ENCODE data around the gene TMEM63C. TPM values are rescaled to one million over a fixed set of nuclear protein-coding genes. Genes with fewer than 3 reads are reported as not detected.

The TMEM63C gene
- total RNA-seq, 3 donors from 2014 or later, result 21.2 to 40.8 (median 34.9) TPM

DNA sequence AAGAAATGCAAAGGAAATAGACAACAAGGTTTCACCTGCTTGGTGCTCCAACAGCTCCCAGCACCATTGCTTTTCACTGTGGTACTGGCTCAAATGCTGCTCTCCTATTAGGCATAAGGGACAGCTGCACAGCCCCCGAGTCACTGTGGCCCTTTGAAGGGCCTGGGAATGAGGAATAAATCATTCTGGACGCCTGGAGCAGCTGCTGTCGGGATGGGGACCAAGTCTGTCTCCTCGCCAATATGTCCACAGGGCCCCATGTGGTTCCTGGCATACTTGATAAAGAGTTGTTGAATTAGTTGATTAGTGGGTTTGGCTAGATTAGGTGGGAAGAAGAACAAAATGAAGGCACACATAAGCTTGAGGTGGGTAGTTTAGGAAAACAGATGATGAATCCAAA is 102.5 kb downstream of the TMEM63C start:
- DNase-seq (no peak), ATAC-seq (no peak)
- TF ChIP-seq, protein P1, sequence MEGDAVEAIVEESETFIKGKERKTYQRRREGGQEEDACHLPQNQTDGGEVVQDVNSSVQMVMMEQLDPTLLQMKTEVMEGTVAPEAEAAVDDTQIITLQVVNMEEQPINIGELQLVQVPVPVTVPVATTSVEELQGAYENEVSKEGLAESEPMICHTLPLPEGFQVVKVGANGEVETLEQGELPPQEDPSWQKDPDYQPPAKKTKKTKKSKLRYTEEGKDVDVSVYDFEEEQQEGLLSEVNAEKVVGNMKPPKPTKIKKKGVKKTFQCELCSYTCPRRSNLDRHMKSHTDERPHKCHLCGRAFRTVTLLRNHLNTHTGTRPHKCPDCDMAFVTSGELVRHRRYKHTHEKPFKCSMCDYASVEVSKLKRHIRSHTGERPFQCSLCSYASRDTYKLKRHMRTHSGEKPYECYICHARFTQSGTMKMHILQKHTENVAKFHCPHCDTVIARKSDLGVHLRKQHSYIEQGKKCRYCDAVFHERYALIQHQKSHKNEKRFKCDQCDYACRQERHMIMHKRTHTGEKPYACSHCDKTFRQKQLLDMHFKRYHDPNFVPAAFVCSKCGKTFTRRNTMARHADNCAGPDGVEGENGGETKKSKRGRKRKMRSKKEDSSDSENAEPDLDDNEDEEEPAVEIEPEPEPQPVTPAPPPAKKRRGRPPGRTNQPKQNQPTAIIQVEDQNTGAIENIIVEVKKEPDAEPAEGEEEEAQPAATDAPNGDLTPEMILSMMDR (IDR thresholded peaks at IDR 0.05), result no peak
- no peaks in the 10 kb centered on the region for H3K9me3 ChIP-seq
- intact Hi-C loops (cut with DNase I, micrococcal nuclease), result no loop called here
- H3K36me3 ChIP-seq (ENCODE audit: low read depth), result no peaks in the 10 kb centered on the region
- no peaks in the 10 kb centered on the region for H3K4me1 ChIP-seq (ENCODE audit: low read depth)
- no peak overlapping the region for H3K4me3 ChIP-seq

DNA sequence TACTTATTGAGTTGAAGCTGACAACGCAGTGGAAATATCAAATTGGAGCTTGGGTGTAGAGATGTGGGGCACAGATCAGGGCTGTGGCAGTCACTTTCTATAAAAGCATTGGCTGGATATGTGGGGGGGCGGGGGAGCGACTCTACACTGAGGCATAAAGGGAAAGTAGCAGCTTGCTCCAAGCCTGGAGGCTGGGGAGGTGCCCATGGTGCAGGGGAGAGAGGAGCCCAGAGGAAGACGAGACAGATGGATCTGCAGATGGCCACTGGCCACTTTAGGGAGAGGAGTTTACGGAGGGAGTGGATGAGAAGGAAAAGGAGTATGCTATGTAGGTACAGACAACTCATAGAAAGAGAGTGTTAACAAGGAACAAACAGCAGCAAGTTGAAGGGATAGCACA is 102.9 kb downstream of the TMEM63C start:
- Histone ChIP-seq H3K9me3 (no peaks in the 10 kb centered on the region), H3K36me3 (ENCODE audit: low read depth) (no peaks in the 10 kb centered on the region), H3K4me1 (ENCODE audit: low read depth) (no peaks in the 10 kb centered on the region), H3K4me3 (no peak overlapping the region)
- intact Hi-C loops (cut with DNase I, micrococcal nuclease), result no loop called here
- no peak for DNase-seq
- TF ChIP-seq, protein P1 (IDR thresholded peaks at IDR 0.05), result no peak
- ATAC-seq, result no peak

DNA sequence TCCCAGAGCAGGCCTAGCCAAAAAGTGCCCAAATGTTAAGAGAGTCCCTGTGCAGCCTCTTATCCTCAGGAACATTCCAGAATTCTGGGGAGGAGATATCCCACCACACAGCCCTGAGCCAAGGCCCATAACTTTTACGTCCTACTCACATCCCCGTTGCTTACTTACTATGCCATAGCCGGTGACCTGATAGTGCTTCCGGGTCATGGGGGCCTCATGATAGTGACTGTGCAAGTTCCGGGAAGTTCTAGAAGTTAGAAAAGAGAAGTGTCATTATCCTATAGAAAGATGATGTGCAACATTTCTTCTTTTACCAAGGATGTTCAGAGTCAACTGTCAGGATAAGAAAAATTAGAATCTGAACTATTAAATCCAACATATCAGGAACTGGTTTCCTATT is 105.0 kb downstream of the TMEM63C start:
- intact Hi-C loops (cut with DNase I, micrococcal nuclease), result no loop called here
- no peaks in the 10 kb centered on the region for H3K9me3 ChIP-seq
- H3K36me3 ChIP-seq (ENCODE audit: low read depth), result no peaks in the 10 kb centered on the region
- H3K4me3 ChIP-seq, result no peak overlapping the region
- TF ChIP-seq, protein P1 (IDR thresholded peaks at IDR 0.05), result no peak
- no peak for ATAC-seq
- DNase-seq, result no peak
- no peaks in the 10 kb centered on the region for H3K4me1 ChIP-seq (ENCODE audit: low read depth)

DNA sequence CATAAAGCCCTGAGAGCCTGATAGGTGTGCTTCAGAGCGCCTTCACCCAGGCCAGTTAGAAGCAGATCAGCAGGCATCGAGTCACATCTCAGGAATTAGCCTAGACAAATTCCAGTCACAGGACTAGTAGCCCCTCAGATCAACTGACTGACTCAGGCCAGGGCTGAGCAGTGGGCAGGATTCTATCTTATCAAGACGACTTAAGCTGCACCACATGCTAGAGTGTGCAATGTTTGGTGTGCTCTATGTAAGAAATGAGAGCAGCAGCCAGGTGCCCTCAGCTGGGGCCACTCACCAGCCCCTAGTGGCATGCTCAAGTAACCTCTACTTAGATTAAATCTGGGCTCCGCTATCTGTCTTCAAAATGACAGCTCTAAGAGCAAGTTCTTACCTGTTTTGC is 109.1 kb downstream of the TMEM63C start:
- intact Hi-C loops (cut with DNase I, micrococcal nuclease), result no loop called here
- Histone ChIP-seq H3K4me1 (ENCODE audit: low read depth) (no peaks in the 10 kb centered on the region), H3K4me3 (no peak overlapping the region), H3K36me3 (ENCODE audit: low read depth) (no peaks in the 10 kb centered on the region), H3K9me3 (no peaks in the 10 kb centered on the region)
- TF ChIP-seq, protein P1 (IDR thresholded peaks at IDR 0.05), result no peak
- ATAC-seq, result no peak
- DNase-seq, result no peak

DNA sequence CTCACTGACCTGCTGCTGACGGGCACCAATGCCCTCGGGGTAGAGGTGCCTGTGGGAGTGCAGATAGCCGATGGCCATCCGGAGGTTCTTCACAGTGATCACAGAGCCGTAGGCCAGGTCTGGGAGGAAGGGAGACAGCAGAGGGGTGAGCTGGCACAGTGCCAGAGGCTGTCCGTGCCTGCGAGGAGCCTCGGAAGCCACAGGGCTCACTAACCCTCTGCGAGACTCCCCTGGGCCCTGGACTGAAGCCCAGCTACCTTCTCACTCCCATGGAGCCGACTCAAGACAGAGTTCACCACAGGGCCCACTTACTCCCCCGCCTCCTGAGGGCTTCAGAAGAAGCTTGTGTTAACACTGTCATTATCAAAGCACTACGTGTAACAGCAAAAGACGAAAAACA is 114.6 kb downstream of the TMEM63C start:
- intact Hi-C loops (cut with DNase I, micrococcal nuclease), result no loop called here
- TF ChIP-seq, protein P1 (IDR thresholded peaks at IDR 0.05), result no peak
- no peaks in the 10 kb centered on the region for H3K9me3 ChIP-seq
- ATAC-seq (no peak), DNase-seq (no peak)
- H3K36me3 ChIP-seq (ENCODE audit: low read depth), result no peaks in the 10 kb centered on the region
- H3K4me3 ChIP-seq, result no peak overlapping the region
- peaks cover 15% of the 10 kb centered on the region for H3K4me1 ChIP-seq (ENCODE audit: low read depth)

DNA sequence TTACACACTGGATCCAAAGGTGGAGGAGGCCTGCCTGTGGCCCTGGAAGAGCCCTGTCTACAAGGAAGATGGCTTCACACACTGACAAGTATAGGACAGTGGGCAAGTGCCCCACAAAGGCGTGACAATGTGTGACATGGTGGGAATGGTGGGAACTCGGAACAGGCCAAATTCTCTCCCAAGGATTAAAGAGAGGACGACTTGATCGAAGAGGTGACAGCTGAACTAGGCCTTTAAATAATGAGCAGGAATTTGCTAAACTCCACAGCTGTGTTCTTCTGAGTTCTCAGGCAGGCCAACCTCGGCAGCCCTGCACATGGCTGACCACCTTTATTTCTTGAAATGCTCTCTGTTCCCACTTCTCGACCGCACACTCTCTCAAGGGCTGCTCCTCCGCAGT is 115.3 kb downstream of the TMEM63C start:
- H3K9me3 ChIP-seq, result no peaks in the 10 kb centered on the region
- no peak overlapping the region for H3K4me3 ChIP-seq
- no peak for DNase-seq
- TF ChIP-seq, protein P1 (IDR thresholded peaks at IDR 0.05), result no peak
- ATAC-seq, result no peak
- no peaks in the 10 kb centered on the region for H3K36me3 ChIP-seq (ENCODE audit: low read depth)
- intact Hi-C loops (cut with DNase I, micrococcal nuclease), result no loop called here
- H3K4me1 ChIP-seq (ENCODE audit: low read depth), result peaks cover 15% of the 10 kb centered on the region

Measured in mucosa of descending colon (tissue), 3 donors.